Sigmoid colon (tissue), 6 donors: Measurements from ENCODE around the gene ARHGAP11B.
"Not testable (repeated sequence)": the region's sequence is repeated elsewhere in the genome, so short reads cannot be mapped to it uniquely, and the experiment has no call there.

Source experiments
- DNase-seq: peaks from one replicate; pipeline ENCODE4 v3.0.0-alpha.2; 2019
- H3K27ac ChIP-seq, 4 donors: fragments of 200-600 bp; sonication (generic); one replicate each; pipeline ENCODE4 v1.5.1; 2016 to 2019; ENCODE audit warnings: mild to moderate bottlenecking in 1 of 4
- H3K27me3 ChIP-seq, 3 donors: fragments of 200-600 bp; sonication (generic); one replicate each; pipeline ENCODE4 v1.5.1; 2019; ENCODE audit warnings: mild to moderate bottlenecking in 1 of 3
- H3K36me3 ChIP-seq, 4 donors: fragments of 200-600 bp; sonication (generic); one replicate each; pipeline ENCODE4 v1.5.1; 2016 to 2019
- H3K4me1 ChIP-seq, 4 donors: fragments of 200-600 bp; sonication (generic); one replicate each; pipeline ENCODE4 v1.5.1; 2017 to 2019
- H3K4me3 ChIP-seq, 4 donors: fragments of 200-600 bp; sonication (generic); one replicate each; pipeline ENCODE4 v1.5.1; 2017 to 2019; ENCODE audit warnings: mild to moderate bottlenecking in 2 of 4, moderate library complexity in 1 of 4
- H3K9me3 ChIP-seq, 4 donors: fragments of 200-600 bp in 3 of 4; sonication (generic) in 3 of 4; one replicate each; pipeline versions ENCODE4 v1.5.1 to v1.6.1; 2013 to 2019
- CTCF ChIP-seq, 4 experiments: fragments of 450-650 bp in 3 of 4; fragments of 200-600 bp in 1 of 4; IDR thresholded peaks; one replicate each; pipeline ENCODE4 v1.5.1; 2016 to 2019; ENCODE audit warnings: antibody characterized with exemption in 4 of 4, mild to moderate bottlenecking in 3 of 4, moderate library complexity in 2 of 4
- EP300 ChIP-seq, 4 donors: sonication (generic); formaldehyde crosslinking; IDR thresholded peaks; one replicate each; pipeline ENCODE4 v1.6.1; 2017; ENCODE audit warnings: antibody characterized with exemption in 4 of 4
- POLR2A ChIP-seq, 2 donors: fragments of 450-650 bp; IDR thresholded peaks; one replicate each; pipeline ENCODE4 v1.6.1; 2016; ENCODE audit warnings: antibody characterized with exemption in 2 of 2, mild to moderate bottlenecking in 2 of 2, moderate library complexity in 2 of 2
- POLR2AphosphoS5 ChIP-seq, 4 donors: sonication (generic); formaldehyde crosslinking; IDR thresholded peaks; one replicate each; pipeline ENCODE4 v1.6.1; 2017; ENCODE audit warnings: antibody characterized with exemption in 4 of 4
- WGBS, 2 donors: extraction: QIAGEN DNeasy Blood & Tissue Kit; methylation state at CpG; one replicate each; pipeline ENCODE4 v1.1.7; 2013; 5-methylcytosine and 5-hydroxymethylcytosine counted together
- intact Hi-C: fragments of 100-400 bp; cut with DNase I; formaldehyde crosslinking; loops from one replicate; pipeline ENCODE4 v1.15.1; 2023
- donor health status: healthy with polysubstance abuse.
- donor health status: healthy.

Gene ARHGAP11B

DNA sequence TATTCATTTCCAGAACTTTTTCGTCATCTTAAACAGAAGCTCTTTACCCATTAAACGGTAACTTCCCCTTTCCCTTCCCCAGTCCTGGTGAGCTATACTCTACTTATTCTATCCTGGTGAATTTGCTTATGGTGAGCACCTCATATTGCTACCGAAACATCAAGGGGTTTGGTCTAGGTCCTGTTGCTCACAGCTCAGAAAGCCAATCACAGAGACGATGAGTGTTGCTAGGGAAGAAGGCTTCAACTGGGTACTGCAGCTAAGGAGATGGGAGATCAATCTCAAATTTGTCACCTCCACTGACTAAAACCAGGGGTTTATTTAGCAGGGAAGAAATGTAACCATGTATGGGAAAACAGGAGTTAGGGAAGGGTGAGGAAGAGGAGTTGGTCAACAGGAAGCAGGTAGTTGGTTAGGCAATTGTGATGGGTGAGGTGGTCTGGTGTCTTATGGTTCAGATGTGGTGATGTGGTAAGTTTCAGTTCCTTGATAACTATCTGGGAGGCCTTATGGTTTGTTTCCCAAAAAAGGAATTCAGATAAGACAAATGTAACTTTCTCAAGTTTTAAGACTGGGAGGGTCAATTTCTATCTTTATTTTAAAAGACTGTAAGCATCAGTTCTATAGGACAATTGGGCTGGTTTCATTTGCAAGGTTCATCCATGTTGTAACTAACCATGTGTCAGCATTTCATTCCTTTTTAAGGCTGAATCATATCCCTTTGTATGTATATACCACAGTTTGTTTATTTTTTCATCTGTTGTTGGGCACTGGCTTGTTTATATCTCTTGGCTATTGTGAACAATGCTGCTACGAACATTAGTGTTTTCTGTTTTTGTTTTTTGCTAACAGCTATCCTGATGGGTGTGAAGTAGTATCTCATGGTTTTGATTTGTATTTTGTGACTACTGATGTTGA lies 24.3 kb downstream of the ARHGAP11B start:
- H3K27ac ChIP-seq: no peak overlapping the region
- DNase-seq: no peak
- intact Hi-C loops: no loop called here
- H3K4me1 ChIP-seq: no peaks in the 10 kb centered on the region
- no peaks in the 10 kb centered on the region for H3K27me3 ChIP-seq
- 85 to 92% methylated on average over 5 of the region's 5 CpGs for WGBS, 2 donors
- no peak for TF ChIP-seq CTCF (IDR thresholded peaks at IDR 0.05)
- TF ChIP-seq EP300 (IDR thresholded peaks at IDR 0.05): no peak
- TF ChIP-seq POLR2AphosphoS5 (IDR thresholded peaks at IDR 0.05): no peak
- no peak for TF ChIP-seq POLR2A (IDR thresholded peaks at IDR 0.05)
- H3K36me3 ChIP-seq: no peaks in the 10 kb centered on the region
- H3K9me3 ChIP-seq: no peaks in the 10 kb centered on the region
- no peak overlapping the region for H3K4me3 ChIP-seq

- H3K27ac ChIP-seq, H3K27me3 ChIP-seq, H3K9me3 ChIP-seq, H3K4me3 ChIP-seq, H3K36me3 ChIP-seq, H3K4me1 ChIP-seq, DNase-seq: not testable (repeated sequence)
- intact Hi-C loops: loop anchor here (5.0 to 10.0 kb wide), 3 partner anchors 91 to 831 kb away; no protein-coding TSS in a partner anchor
- peak in 3 of 4 experiments; percentile 13 to 45 (median 24) for TF ChIP-seq CTCF (IDR thresholded peaks at IDR 0.05)
- 80 to 86% methylated on average over 1 of the region's 1 CpG for WGBS, 2 donors
Observed at GRCh38 chr15:30661154-30661553, 35.2 kb downstream of the ARHGAP11B start.

DNA sequence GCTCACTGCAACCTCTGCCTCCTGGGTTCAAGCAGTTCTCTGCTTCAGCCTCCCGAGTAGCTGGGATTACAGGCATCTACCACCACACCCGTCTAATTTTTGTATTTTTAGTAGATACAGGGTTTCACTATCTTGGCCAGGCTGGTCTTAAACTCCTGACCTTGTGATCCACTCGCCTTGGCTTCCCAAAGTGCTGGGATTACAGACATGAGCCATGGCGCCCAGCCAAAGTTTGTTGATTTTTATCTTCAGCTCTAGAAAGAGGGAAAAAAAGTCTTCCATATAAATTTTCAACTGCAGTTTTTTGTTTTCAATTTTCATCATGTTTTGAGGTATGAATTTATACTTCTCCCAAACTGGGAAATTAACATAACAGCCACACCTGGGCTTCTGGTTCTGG lies 43.7 kb downstream of the ARHGAP11B start:
- H3K4me3 ChIP-seq, H3K4me1 ChIP-seq, H3K36me3 ChIP-seq, H3K27me3 ChIP-seq, H3K9me3 ChIP-seq, H3K27ac ChIP-seq, DNase-seq: not testable (repeated sequence)
- WGBS, 2 donors: 91 to 92% methylated on average over 4 of the region's 4 CpGs
- intact Hi-C loops: loop anchor here (10.0 kb wide), 1 partner anchor 465 kb away; no protein-coding TSS in a partner anchor

DNA sequence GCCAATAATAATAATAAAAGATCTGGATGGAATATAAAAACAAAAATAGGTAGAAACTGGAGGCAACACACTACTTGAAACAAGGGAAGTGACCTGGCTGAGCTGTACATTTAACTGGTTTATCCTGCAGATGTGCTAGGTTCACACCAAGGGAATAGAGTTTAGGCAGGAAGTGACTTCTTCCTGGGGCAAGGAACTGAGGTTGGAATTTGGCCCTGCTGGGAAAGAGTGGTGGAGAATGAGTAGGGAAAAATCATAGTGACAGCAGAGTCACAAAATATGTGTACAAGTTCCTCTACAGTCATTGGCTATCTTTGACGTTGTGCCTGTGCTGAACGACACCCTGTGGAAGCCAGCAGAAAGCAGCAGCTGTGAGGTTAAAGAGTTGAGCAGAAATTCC lies 44.1 kb downstream of the ARHGAP11B start:
- intact Hi-C loops: no loop called here
- TF ChIP-seq POLR2A (IDR thresholded peaks at IDR 0.05): no peak
- TF ChIP-seq EP300 (IDR thresholded peaks at IDR 0.05): no peak
- no peak for TF ChIP-seq POLR2AphosphoS5 (IDR thresholded peaks at IDR 0.05)
- no peak for TF ChIP-seq CTCF (IDR thresholded peaks at IDR 0.05)
- H3K36me3 ChIP-seq: no peaks in the 10 kb centered on the region
- no peaks in the 10 kb centered on the region for H3K9me3 ChIP-seq
- no peaks in the 10 kb centered on the region for H3K27me3 ChIP-seq
- H3K4me1 ChIP-seq: no peaks in the 10 kb centered on the region
- no peak overlapping the region for H3K4me3 ChIP-seq
- WGBS, 2 donors: 82 to 88% methylated on average over 2 of the region's 2 CpGs
- no peak overlapping the region for H3K27ac ChIP-seq
- no peak for DNase-seq

DNA sequence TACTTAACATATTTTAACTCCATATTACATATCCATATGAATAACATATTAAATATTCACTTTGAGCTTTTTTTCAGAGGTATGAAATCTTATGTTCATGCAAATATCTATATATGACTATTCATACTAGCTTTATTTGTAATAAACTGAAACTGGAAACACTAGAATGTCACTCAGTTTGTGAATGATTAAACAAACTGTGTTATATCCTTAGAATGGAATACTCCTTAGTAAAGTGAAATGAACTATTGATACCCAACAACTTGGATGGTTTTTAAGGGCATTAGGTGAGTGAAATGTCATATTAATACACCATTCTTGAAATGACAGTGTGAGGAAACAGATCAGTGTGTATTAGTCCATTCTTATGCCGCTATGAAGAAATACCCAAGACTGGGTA lies 45.4 kb downstream of the ARHGAP11B start:
- Histone ChIP-seq H3K36me3 (no peaks in the 10 kb centered on the region), H3K4me3 (no peak overlapping the region), H3K4me1 (no peaks in the 10 kb centered on the region), H3K9me3 (no peaks in the 10 kb centered on the region), H3K27ac (no peak overlapping the region), H3K27me3 (no peaks in the 10 kb centered on the region)
- 95 to 98% methylated on average over 1 of the region's 1 CpG for WGBS, 2 donors
- DNase-seq: no peak
- intact Hi-C loops: no loop called here
- TF ChIP-seq POLR2AphosphoS5 (IDR thresholded peaks at IDR 0.05): no peak

DNA sequence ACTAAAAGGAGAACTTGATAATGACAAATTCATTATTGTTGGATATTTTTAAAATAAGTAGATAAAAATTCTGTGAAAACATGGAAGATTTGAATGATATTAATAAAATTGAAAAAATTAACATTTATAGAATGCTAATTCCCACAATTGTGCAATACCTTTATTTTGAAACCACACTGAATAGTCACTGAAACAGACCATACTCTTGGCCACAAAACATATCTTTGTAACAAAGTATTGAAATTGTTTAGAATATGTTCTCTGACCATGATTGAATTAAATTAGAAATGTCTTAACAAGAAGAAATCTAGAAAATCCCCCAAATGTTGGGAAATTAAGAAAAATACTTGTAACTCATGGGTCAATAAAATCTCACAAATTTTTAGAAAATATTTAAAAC lies 49.2 kb downstream of the ARHGAP11B start:
- DNase-seq: no peak
- Histone ChIP-seq H3K27ac (no peak overlapping the region), H3K27me3 (no peaks in the 10 kb centered on the region), H3K4me1 (no peaks in the 10 kb centered on the region), H3K36me3 (no peaks in the 10 kb centered on the region), H3K9me3 (no peaks in the 10 kb centered on the region), H3K4me3 (no peak overlapping the region)
- intact Hi-C loops: no loop called here
- TF ChIP-seq EP300 (IDR thresholded peaks at IDR 0.05) (no peak), POLR2A (IDR thresholded peaks at IDR 0.05) (no peak), POLR2AphosphoS5 (IDR thresholded peaks at IDR 0.05) (no peak), CTCF (IDR thresholded peaks at IDR 0.05) (no peak)

GRCh38 chr15:30675891-30676290 lies 50.0 kb downstream of the ARHGAP11B start:
- H3K36me3 ChIP-seq, H3K4me1 ChIP-seq, H3K27me3 ChIP-seq, DNase-seq, H3K27ac ChIP-seq, H3K9me3 ChIP-seq, H3K4me3 ChIP-seq, intact Hi-C loops: not testable (repeated sequence)
- WGBS, 2 donors: 95 to 97% methylated on average over 4 of the region's 4 CpGs

- H3K27me3 ChIP-seq, DNase-seq, H3K36me3 ChIP-seq, H3K4me3 ChIP-seq, H3K4me1 ChIP-seq, intact Hi-C loops, H3K27ac ChIP-seq, H3K9me3 ChIP-seq: not testable (repeated sequence)
- 95% methylated on average over 2 of the region's 3 CpGs for WGBS, 2 donors
Observed at GRCh38 chr15:30680997-30681396, 55.1 kb downstream of the ARHGAP11B start.
